Measurements from ENCODE around the gene ALDH1B1. TPM values are rescaled to one million over a fixed set of nuclear protein-coding genes. Genes with fewer than 3 reads are reported as not detected.

ALDH1B1 gene
- total RNA-seq, 1 experiment from 2014 or later: 46.6 TPM

- Histone ChIP-seq H3K4me1 (ENCODE audit: control insufficient read depth in 1 of 2, insufficient read depth in 2 of 2, low read length in 2 of 2) (peaks cover 0 to 9% of the 10 kb centered on the region in 2 experiments; a peak in 1 of 4 replicates), H3K9me3 (ENCODE audit: control insufficient read depth in 1 of 2, insufficient read depth in 1 of 2, low read depth in 1 of 2, low read length in 2 of 2) (peaks cover 0 to 6% of the 10 kb centered on the region in 2 experiments; a peak in 1 of 4 replicates), H3K9ac (ENCODE audit: low read length) (no peak overlapping the region), H3K27me3 (ENCODE audit: insufficient read depth, low read length) (no peaks in the 10 kb centered on the region; the same call in 1 of the 2 replicates), H3K79me2 (ENCODE audit: insufficient read depth, low read length) (no peaks in the 10 kb centered on the region), H3K4me2 (ENCODE audit: low read length) (no peak overlapping the region), H2AFZ (ENCODE audit: low read depth, low read length, poor library complexity, severe bottlenecking) (no peak overlapping the region), H3K36me3 (ENCODE audit: control insufficient read depth in 1 of 2, insufficient read depth in 2 of 2, low read length in 2 of 2) (no peaks in the 10 kb centered on the region), H3K27ac (ENCODE audit: low read depth, low read length) (no peak overlapping the region), H3K9me2 (ENCODE audit: insufficient read depth) (no peaks in the 10 kb centered on the region), H4K20me1 (ENCODE audit: insufficient read depth) (no peaks in the 10 kb centered on the region), H3K4me3 (replicated peaks in 1 of 2; ENCODE audit: low read depth in 1 of 2, low read length in 2 of 2) (no peak overlapping the region)
- ATAC-seq: no peak
- TF ChIP-seq SP1 (IDR thresholded peaks at IDR 0.05; ENCODE audit: low read depth): no peak
- TF ChIP-seq ZBTB33 (IDR thresholded peaks at IDR 0.05; ENCODE audit: extremely low read depth, insufficient replicate concordance, low read length): no peak
- TF ChIP-seq CBX3 (IDR thresholded peaks at IDR 0.05; ENCODE audit: low read depth): no peak
- no peak for TF ChIP-seq EZH2 (IDR thresholded peaks at IDR 0.05)
- no peak for TF ChIP-seq SRF (IDR thresholded peaks at IDR 0.05; ENCODE audit: low read depth)
- TF ChIP-seq SIN3A (IDR thresholded peaks at IDR 0.05; ENCODE audit: low read depth): no peak
- TF ChIP-seq MAX (IDR thresholded peaks at IDR 0.05): no peak
- intact Hi-C loops (cut with micrococcal nuclease): no loop called here
- no TSS peak for BruUV-seq (replicated peaks)
- ChIA-PET CTCF (no interaction called here), RAD21 (ENCODE audit: low non-redundant PET in 1 of 2, low total read pairs in 2 of 2, uncharacterized antibody in 2 of 2, unreplicated experiment in 2 of 2) (no interaction called here), POLR2A (no interaction called here)
- no peak for DNase-seq (ENCODE audit: low read depth, low spot score)
Observed at GRCh38 chr9:38441347-38442085, 49.0 kb downstream of the ALDH1B1 start.

Data from HCT116 (cell line).